Activated naive CD8-positive, alpha-beta T cell treated with anti-CD3 and anti-CD28 coated beads, Interleukin-2, amount 10 ng/mL, durations not matched to agents 7 days and 5 days (primary cell): ENCODE measurements around the gene STIMATE. TPM values are rescaled to one million over a fixed set of nuclear protein-coding genes. Genes with fewer than 3 reads are reported as not detected.

ENCODE experiments used
- ATAC-seq: fragments of 150-1000 bp; cut with Tn5 transposase; one replicate; pipeline ENCODE4 v1.10.0; 2021; ENCODE audit warnings: low read depth, moderate library complexity
- POLR2A ChIA-PET: fragments of 350-600 bp; sonication (Branson Sonifier 250); formaldehyde crosslinking; loops from one replicate; lab custom pipeline; 2021; ENCODE audit warnings: antibody characterized with exemption; lab: Charles Lee
- DNase-seq: peaks from one replicate; pipeline ENCODE4 v3.0.0; 2021
- H3K27ac Mint-ChIP-seq: one replicate; pipeline ENCODE4 v1.8.0; 2022; ENCODE audit warnings: mild to moderate bottlenecking, mixed read lengths
- H3K27me3 Mint-ChIP-seq: one replicate; pipeline ENCODE4 v1.8.0; 2022; ENCODE audit warnings: mild to moderate bottlenecking, moderate library complexity, mixed read lengths
- H3K36me3 Mint-ChIP-seq: one replicate; pipeline ENCODE4 v1.8.0; 2021; ENCODE audit warnings: mild to moderate bottlenecking, mixed read lengths
- H3K4me1 Mint-ChIP-seq: one replicate; pipeline ENCODE4 v1.8.0; 2021; ENCODE audit warnings: mixed read lengths
- H3K4me3 Mint-ChIP-seq: one replicate; pipeline ENCODE4 v1.8.0; 2022; ENCODE audit warnings: mild to moderate bottlenecking, moderate library complexity, mixed read lengths
- H3K9me3 Mint-ChIP-seq: one replicate; pipeline ENCODE4 v1.8.0; 2021; ENCODE audit warnings: mixed read lengths
- total RNA-seq, 2 experiments: library from RNA; stranded (reverse); gene quantifications; one replicate each; pipeline ENCODE4 v1.2.3, GENCODE V29; 2021

The STIMATE gene
- total RNA-seq, 2 experiments from 2014 or later: 38.5 to 39.1 TPM

- peak overlapping the region; percentile 33 for H3K27ac Mint-ChIP-seq
- no peak overlapping the region for H3K4me3 Mint-ChIP-seq
- DNase-seq (no peak), ATAC-seq (no peak)
- peaks cover 4% of the 10 kb centered on the region for H3K27me3 Mint-ChIP-seq
- H3K4me1 Mint-ChIP-seq: peaks cover 16% of the 10 kb centered on the region
- H3K9me3 Mint-ChIP-seq: no peaks in the 10 kb centered on the region
- H3K36me3 Mint-ChIP-seq: no peaks in the 10 kb centered on the region
- POLR2A ChIA-PET: no interaction called here
Observed at GRCh38 chr3:52811452-52812011, 85.8 kb downstream of the STIMATE start.

GRCh38 chr3:52810923-52811322 is 86.4 kb downstream of the STIMATE start:
- POLR2A ChIA-PET: no interaction called here
- Mint-ChIP-seq H3K4me3 (no peak overlapping the region), H3K4me1 (peaks cover 16% of the 10 kb centered on the region), H3K36me3 (no peaks in the 10 kb centered on the region), H3K27ac (no peak overlapping the region), H3K9me3 (no peaks in the 10 kb centered on the region), H3K27me3 (peaks cover 4% of the 10 kb centered on the region)
- no peak for ATAC-seq
- DNase-seq: no peak

GRCh38 chr3:52809662-52810377 is 87.5 kb downstream of the STIMATE start:
- Mint-ChIP-seq H3K27me3 (peaks cover 4% of the 10 kb centered on the region), H3K4me3 (no peak overlapping the region), H3K4me1 (peaks cover 16% of the 10 kb centered on the region), H3K27ac (peak overlapping the region; percentile 7), H3K9me3 (no peaks in the 10 kb centered on the region), H3K36me3 (no peaks in the 10 kb centered on the region)
- POLR2A ChIA-PET: no interaction called here
- ATAC-seq (peak; percentile 62), DNase-seq (no peak)

- DNase-seq (no peak), ATAC-seq (no peak)
- Mint-ChIP-seq H3K27me3 (peaks cover 4% of the 10 kb centered on the region), H3K4me1 (peaks cover 16% of the 10 kb centered on the region), H3K4me3 (no peak overlapping the region), H3K27ac (no peak overlapping the region), H3K36me3 (no peaks in the 10 kb centered on the region), H3K9me3 (no peaks in the 10 kb centered on the region)
- POLR2A ChIA-PET: no interaction called here
Observed at GRCh38 chr3:52809149-52809548, 88.2 kb downstream of the STIMATE start.

GRCh38 chr3:52805270-52806039 is 91.9 kb downstream of the STIMATE start:
- no peak overlapping the region for H3K4me3 Mint-ChIP-seq
- H3K36me3 Mint-ChIP-seq: no peaks in the 10 kb centered on the region
- H3K4me1 Mint-ChIP-seq: peaks cover 16% of the 10 kb centered on the region
- POLR2A ChIA-PET: no interaction called here
- DNase-seq (no peak), ATAC-seq (no peak)
- no peaks in the 10 kb centered on the region for H3K9me3 Mint-ChIP-seq
- H3K27ac Mint-ChIP-seq: no peak overlapping the region
- H3K27me3 Mint-ChIP-seq: peaks cover 4% of the 10 kb centered on the region

- no peak for DNase-seq
- POLR2A ChIA-PET: no interaction called here
- no peak overlapping the region for H3K27ac Mint-ChIP-seq
- H3K9me3 Mint-ChIP-seq: no peaks in the 10 kb centered on the region
- no peaks in the 10 kb centered on the region for H3K36me3 Mint-ChIP-seq
- no peak overlapping the region for H3K4me3 Mint-ChIP-seq
- no peak for ATAC-seq
- no peaks in the 10 kb centered on the region for H3K4me1 Mint-ChIP-seq
- H3K27me3 Mint-ChIP-seq: no peaks in the 10 kb centered on the region
Observed at GRCh38 chr3:52801839-52802238, 95.5 kb downstream of the STIMATE start.

- Mint-ChIP-seq H3K4me1 (no peaks in the 10 kb centered on the region), H3K36me3 (no peaks in the 10 kb centered on the region), H3K9me3 (no peaks in the 10 kb centered on the region), H3K4me3 (no peak overlapping the region), H3K27me3 (no peaks in the 10 kb centered on the region), H3K27ac (no peak overlapping the region)
- no peak for DNase-seq
- POLR2A ChIA-PET: no interaction called here
- ATAC-seq: no peak
Observed at GRCh38 chr3:52800079-52800478, 97.3 kb downstream of the STIMATE start.

- POLR2A ChIA-PET: no interaction called here
- H3K9me3 Mint-ChIP-seq: no peaks in the 10 kb centered on the region
- no peaks in the 10 kb centered on the region for H3K27me3 Mint-ChIP-seq
- no peak for DNase-seq
- no peak overlapping the region for H3K27ac Mint-ChIP-seq
- H3K36me3 Mint-ChIP-seq: no peaks in the 10 kb centered on the region
- no peak overlapping the region for H3K4me3 Mint-ChIP-seq
- no peaks in the 10 kb centered on the region for H3K4me1 Mint-ChIP-seq
- ATAC-seq: peak; percentile 20
Observed at GRCh38 chr3:52798978-52799476, 98.3 kb downstream of the STIMATE start.

- Mint-ChIP-seq H3K27ac (no peak overlapping the region), H3K27me3 (no peaks in the 10 kb centered on the region), H3K9me3 (no peaks in the 10 kb centered on the region), H3K4me3 (no peak overlapping the region), H3K36me3 (no peaks in the 10 kb centered on the region), H3K4me1 (no peaks in the 10 kb centered on the region)
- ATAC-seq (no peak), DNase-seq (no peak)
- POLR2A ChIA-PET: no interaction called here
Observed at GRCh38 chr3:52798376-52798977, 98.9 kb downstream of the STIMATE start.

GRCh38 chr3:52796411-52796810 is 100.9 kb downstream of the STIMATE start:
- POLR2A ChIA-PET: no interaction called here
- ATAC-seq (no peak), DNase-seq (no peak)
- no peak overlapping the region for H3K4me3 Mint-ChIP-seq
- no peaks in the 10 kb centered on the region for H3K36me3 Mint-ChIP-seq
- no peaks in the 10 kb centered on the region for H3K4me1 Mint-ChIP-seq
- H3K27ac Mint-ChIP-seq: no peak overlapping the region
- H3K9me3 Mint-ChIP-seq: no peaks in the 10 kb centered on the region
- H3K27me3 Mint-ChIP-seq: no peaks in the 10 kb centered on the region

- POLR2A ChIA-PET: no interaction called here
- DNase-seq (no peak), ATAC-seq (no peak)
- no peak overlapping the region for H3K4me3 Mint-ChIP-seq
- no peaks in the 10 kb centered on the region for H3K4me1 Mint-ChIP-seq
- H3K36me3 Mint-ChIP-seq: no peaks in the 10 kb centered on the region
- no peaks in the 10 kb centered on the region for H3K9me3 Mint-ChIP-seq
- no peaks in the 10 kb centered on the region for H3K27me3 Mint-ChIP-seq
- no peak overlapping the region for H3K27ac Mint-ChIP-seq
Observed at GRCh38 chr3:52795298-52795900, 101.9 kb downstream of the STIMATE start.

GRCh38 chr3:52794612-52795099 is 102.7 kb downstream of the STIMATE start, which contains the start of gene ITIH3:
Gene ITIH3, plus strand, starts transcription at chr3:52794796. Its CDS starts 8 bp downstream, at chr3:52794804.
- Mint-ChIP-seq H3K4me3 (no peak within 1 kb of the TSS), H3K36me3 (no peaks in the 10 kb centered on the region), H3K27ac (no peak within 1 kb of the TSS), H3K4me1 (no peaks in the 10 kb centered on the region), H3K27me3 (no peaks in the 10 kb centered on the region), H3K9me3 (no peaks in the 10 kb centered on the region)
- DNase-seq (no peak), ATAC-seq (no peak)
- POLR2A ChIA-PET: no interaction called here
